ENCODE results near the gene BDNF. TPM values are rescaled to one million over a fixed set of nuclear protein-coding genes. Genes with fewer than 3 reads are reported as not detected.

Gene BDNF
- total and polyA plus RNA-seq, 2 donors (not counting 1 experiment from before 2014, with no cell fraction given), result not detected

GRCh38 chr11:27693398-27693797 lies 6.9 kb downstream of the BDNF start:
- H3K79me2 ChIP-seq (ENCODE audit: control insufficient read depth, insufficient read depth, low read length), result no peaks in the 10 kb centered on the region
- 90% methylated on average over 2 of the region's 5 CpGs for WGBS (ENCODE audit: insufficient coverage)
- CTCF ChIA-PET, result no interaction called here

GRCh38 chr11:27692781-27693180 lies 7.5 kb downstream of the BDNF start:
- intact Hi-C loops (cut with micrococcal nuclease), result no loop called here
- 100% methylated on average over 1 of the region's 2 CpGs for WGBS (ENCODE audit: insufficient coverage)

More at GRCh38 chr11:27693398-27693797, 6.9 kb downstream of the BDNF start:
- H4K20me1 ChIP-seq (ENCODE audit: control insufficient read depth, insufficient read depth, low read length, poor library complexity, severe bottlenecking), result no peaks in the 10 kb centered on the region
- no peak overlapping the region for H3K4me3 ChIP-seq (ENCODE audit: control extremely low read depth in 1 of 5, extremely low read depth in 1 of 5, insufficient read depth in 1 of 5, low read depth in 2 of 5, low read length in 4 of 5)
- H3K27me3 Mint-ChIP-seq, result peaks cover 30% of the 10 kb centered on the region
- no peak overlapping the region for H3K4me2 ChIP-seq (replicated peaks; ENCODE audit: low read depth, low read length, poor library complexity, severe bottlenecking)
- H3K27ac ChIP-seq (ENCODE audit: low read length in 2 of 2), result no peak overlapping the region
- H3K36me3 ChIP-seq (replicated peaks in 1 of 2; ENCODE audit: control extremely low read depth in 1 of 2, control insufficient read depth in 1 of 2, extremely low read depth in 1 of 2, insufficient read depth in 2 of 2, low read length in 1 of 2), result no peaks in the 10 kb centered on the region
- POLR2A ChIA-PET, result no interaction called here
- TF ChIP-seq CTCF (IDR thresholded peaks at IDR 0.05) (no peak), EZH2 (IDR thresholded peaks at IDR 0.05; ENCODE audit: borderline replicate concordance, insufficient read depth, low read depth, low read length, poor library complexity, severe bottlenecking) (no peak)
- no peak overlapping the region for H2AFZ ChIP-seq (ENCODE audit: insufficient read depth, low read depth, low read length, poor library complexity, severe bottlenecking)
- no peaks in the 10 kb centered on the region for H3K4me1 ChIP-seq (ENCODE audit: control insufficient read depth in 2 of 2, insufficient read depth in 2 of 2, low read length in 2 of 2)
- intact Hi-C loops (cut with micrococcal nuclease), result no loop called here
- peaks cover 0 to 1% (median 0%) of the 10 kb centered on the region in 3 donors for H3K9me3 ChIP-seq (ENCODE audit: control extremely low read depth in 1 of 3, control insufficient read depth in 2 of 3, insufficient read depth in 1 of 3, low read length in 2 of 3)
- no peak overlapping the region for H3K9ac ChIP-seq (ENCODE audit: low read length)
- H3K4me1 Mint-ChIP-seq, result no peaks in the 10 kb centered on the region
- DNase-seq (no peak), ATAC-seq (ENCODE audit: low read depth) (no peak)
- H3K9me3 Mint-ChIP-seq (ENCODE audit: insufficient read depth), result no peaks in the 10 kb centered on the region
- peaks cover 0 to 29% (median 13%) of the 10 kb centered on the region in 4 experiments for H3K27me3 ChIP-seq (replicated peaks in 1 of 4; ENCODE audit: control extremely low read depth in 1 of 4, control insufficient read depth in 3 of 4, insufficient read depth in 4 of 4, low read length in 3 of 4)
- no peak overlapping the region for H3K27ac Mint-ChIP-seq
- no peak overlapping the region for H3K4me3 Mint-ChIP-seq

More at GRCh38 chr11:27692781-27693180, 7.5 kb downstream of the BDNF start:
- H3K27me3 ChIP-seq (replicated peaks in 1 of 4; ENCODE audit: control extremely low read depth in 1 of 4, control insufficient read depth in 3 of 4, insufficient read depth in 4 of 4, low read length in 3 of 4), result peaks cover 0 to 23% (median 11%) of the 10 kb centered on the region in 4 experiments
- ATAC-seq (ENCODE audit: low read depth) (no peak), DNase-seq (no peak)
- no peak overlapping the region for H2AFZ ChIP-seq (ENCODE audit: insufficient read depth, low read depth, low read length, poor library complexity, severe bottlenecking)
- H3K4me3 Mint-ChIP-seq, result no peak overlapping the region
- H3K36me3 ChIP-seq (replicated peaks in 1 of 2; ENCODE audit: control extremely low read depth in 1 of 2, control insufficient read depth in 1 of 2, extremely low read depth in 1 of 2, insufficient read depth in 2 of 2, low read length in 1 of 2), result no peaks in the 10 kb centered on the region
- CTCF ChIA-PET, result no interaction called here
- H3K4me1 Mint-ChIP-seq, result no peaks in the 10 kb centered on the region
- H3K9me3 ChIP-seq (ENCODE audit: control extremely low read depth in 1 of 3, control insufficient read depth in 2 of 3, insufficient read depth in 1 of 3, low read length in 2 of 3), result no peaks in the 10 kb centered on the region
- no peaks in the 10 kb centered on the region for H3K4me1 ChIP-seq (ENCODE audit: control insufficient read depth in 2 of 2, insufficient read depth in 2 of 2, low read length in 2 of 2)
- no peak overlapping the region for H3K4me3 ChIP-seq (ENCODE audit: control extremely low read depth in 1 of 5, extremely low read depth in 1 of 5, insufficient read depth in 1 of 5, low read depth in 2 of 5, low read length in 4 of 5)
- no peaks in the 10 kb centered on the region for H3K79me2 ChIP-seq (ENCODE audit: control insufficient read depth, insufficient read depth, low read length)
- H3K27ac Mint-ChIP-seq, result no peak overlapping the region
- no peaks in the 10 kb centered on the region for H3K9me3 Mint-ChIP-seq (ENCODE audit: insufficient read depth)
- no peaks in the 10 kb centered on the region for H4K20me1 ChIP-seq (ENCODE audit: control insufficient read depth, insufficient read depth, low read length, poor library complexity, severe bottlenecking)
- no peak overlapping the region for H3K27ac ChIP-seq (ENCODE audit: low read length in 2 of 2)
- peaks cover 28% of the 10 kb centered on the region for H3K27me3 Mint-ChIP-seq
- POLR2A ChIA-PET, result no interaction called here
- TF ChIP-seq CTCF (IDR thresholded peaks at IDR 0.05), result no peak
- no peak for TF ChIP-seq EZH2 (IDR thresholded peaks at IDR 0.05; ENCODE audit: borderline replicate concordance, insufficient read depth, low read depth, low read length, poor library complexity, severe bottlenecking)
- H3K9ac ChIP-seq (ENCODE audit: low read length), result no peak overlapping the region
- no peak overlapping the region for H3K4me2 ChIP-seq (replicated peaks; ENCODE audit: low read depth, low read length, poor library complexity, severe bottlenecking)

Data from B cell (primary cell).